Suprapubic skin (tissue), 4 donors: ENCODE data around the gene ASPHD2. TPM values are rescaled to one million over a fixed set of nuclear protein-coding genes. Genes with fewer than 3 reads are reported as not detected.

Source experiments
- DNase-seq, 2 donors: peaks; one replicate each; pipeline ENCODE4 v3.0.0-alpha.2; 2019; ENCODE audit warnings: low spot score in 2 of 2
- H3K27ac ChIP-seq: fragments of 200-600 bp; sonication (generic); one replicate; pipeline ENCODE4 v1.5.1; 2019
- H3K27me3 ChIP-seq: fragments of 200-600 bp; sonication (generic); one replicate; pipeline ENCODE4 v1.5.1; 2019
- H3K36me3 ChIP-seq: fragments of 200-600 bp; sonication (generic); one replicate; pipeline ENCODE4 v1.5.1; 2019
- H3K4me1 ChIP-seq: fragments of 200-600 bp; sonication (generic); one replicate; pipeline ENCODE4 v1.5.1; 2019
- H3K4me3 ChIP-seq: fragments of 200-600 bp; sonication (generic); one replicate; pipeline ENCODE4 v1.5.1; 2019; ENCODE audit warnings: mild to moderate bottlenecking
- H3K9me3 ChIP-seq: fragments of 200-600 bp; sonication (generic); one replicate; pipeline ENCODE4 v1.5.1; 2019
- CTCF ChIP-seq, 2 donors: fragments of 200-600 bp in 1 of 2; fragments of 450-650 bp in 1 of 2; sonication (generic) in 1 of 2; IDR thresholded peaks; one replicate each; pipeline ENCODE4 v1.5.1; 2016 to 2019; ENCODE audit warnings: antibody characterized with exemption in 2 of 2, mild to moderate bottlenecking in 1 of 2, moderate library complexity in 1 of 2
- EP300 ChIP-seq: sonication (generic); formaldehyde crosslinking; IDR thresholded peaks from one replicate; pipeline ENCODE4 v1.6.1; 2017; ENCODE audit warnings: antibody characterized with exemption
- POLR2A ChIP-seq, 2 donors: fragments of 450-650 bp; IDR thresholded peaks; one replicate each; pipeline ENCODE4 v1.6.1; 2017; ENCODE audit warnings: antibody characterized with exemption in 2 of 2, mild to moderate bottlenecking in 2 of 2, moderate library complexity in 2 of 2
- POLR2AphosphoS5 ChIP-seq, 3 donors: sonication (generic); formaldehyde crosslinking; IDR thresholded peaks; one replicate each; pipeline ENCODE4 v1.6.1; 2017; ENCODE audit warnings: antibody characterized with exemption in 3 of 3
- WGBS: methylation state at CpG from one replicate; pipeline ENCODE4 v1.1.5; 2018; 5-methylcytosine and 5-hydroxymethylcytosine counted together
- total RNA-seq, 4 donors: library from RNA; depleted of rRNA; stranded (reverse); fragments of >200 nt; gene quantifications; one replicate each; pipeline ENCODE4 v1.1.0, GENCODE V29; 2016

Gene ASPHD2
- total RNA-seq, 4 donors from 2014 or later: 2.7 to 28.0 (median 11.8) TPM

- no peaks in the 10 kb centered on the region for H3K27me3 ChIP-seq
- H3K4me3 ChIP-seq: no peak overlapping the region
- DNase-seq: no peak
- H3K27ac ChIP-seq: no peak overlapping the region
- peaks cover 72% of the 10 kb centered on the region for H3K36me3 ChIP-seq
- WGBS: 82% methylated on average over 4 of the region's 4 CpGs
- no peak for TF ChIP-seq EP300
- TF ChIP-seq POLR2AphosphoS5 (IDR thresholded peaks at IDR 0.05): no peak
- H3K4me1 ChIP-seq: peaks cover 25% of the 10 kb centered on the region
- H3K9me3 ChIP-seq: no peaks in the 10 kb centered on the region
Measured at GRCh38 chr22:26489447-26490036, 60.5 kb downstream of the ASPHD2 start.

- TF ChIP-seq EP300 (no peak), POLR2A (IDR thresholded peaks at IDR 0.05) (no peak), POLR2AphosphoS5 (IDR thresholded peaks at IDR 0.05) (no peak), CTCF (IDR thresholded peaks at IDR 0.05) (no peak)
- Histone ChIP-seq H3K27me3 (no peaks in the 10 kb centered on the region), H3K36me3 (peaks cover 96% of the 10 kb centered on the region), H3K4me1 (peaks cover 12% of the 10 kb centered on the region), H3K4me3 (no peak overlapping the region), H3K27ac (no peak overlapping the region), H3K9me3 (no peaks in the 10 kb centered on the region)
- DNase-seq: no peak
- WGBS: 88% methylated on average over 9 of the region's 9 CpGs
Measured at GRCh38 chr22:26492220-26492619, 63.2 kb downstream of the ASPHD2 start.

- H3K27me3 ChIP-seq: no peaks in the 10 kb centered on the region
- TF ChIP-seq POLR2A (IDR thresholded peaks at IDR 0.05) (no peak), POLR2AphosphoS5 (IDR thresholded peaks at IDR 0.05) (no peak), CTCF (IDR thresholded peaks at IDR 0.05) (no peak), EP300 (no peak)
- DNase-seq: no peak
- H3K4me1 ChIP-seq: peaks cover 12% of the 10 kb centered on the region
- peaks cover 96% of the 10 kb centered on the region for H3K36me3 ChIP-seq
- H3K27ac ChIP-seq: no peak overlapping the region
- no peaks in the 10 kb centered on the region for H3K9me3 ChIP-seq
- no peak overlapping the region for H3K4me3 ChIP-seq
Measured at GRCh38 chr22:26494506-26494905, 65.4 kb downstream of the ASPHD2 start.

Other genes with a start within 250 kb of the ASPHD2 start
- 100 to 1,000 TPM in 1 of 4 donors, 10 to 100 TPM in 3; 46.5 to 152 (median 62.9) TPM for gene HPS4, start 54.5 kb downstream of the ASPHD2 start, total RNA-seq
- gene SRRD, start 54.6 kb downstream of the ASPHD2 start, total RNA-seq: 10 to 100 TPM; 11.2 to 16.3 (median 14.1) TPM
- 10 to 100 TPM; 35.3 to 46.3 (median 37.5) TPM for gene TFIP11, start 83.2 kb downstream of the ASPHD2 start, total RNA-seq
- gene TPST2, start 160.9 kb downstream of the ASPHD2 start, total RNA-seq: 10 to 100 TPM; 44.5 to 59.4 (median 51.9) TPM
- not detected for gene CRYBB1, start 188.8 kb downstream of the ASPHD2 start, total RNA-seq
- not detected for gene CRYBA4, start 192.7 kb downstream of the ASPHD2 start, total RNA-seq
- gene MIAT, start 228.3 kb downstream of the ASPHD2 start, total RNA-seq: 1 to 10 TPM in 2 of 4 donors, under 1 TPM in 2; 0.72 to 7.6 (median 1.1) TPM